GOT3 (cell line): ENCODE measurements around the gene FAM227B.
"Not testable (repeated sequence)": the region's sequence is repeated elsewhere in the genome, so short reads cannot be mapped to it uniquely, and the experiment has no call there.

ENCODE experiments used
- DNase-seq: peaks from one replicate; lab custom pipeline; 2025; ENCODE audit warnings: mixed read lengths; lab: John Stamatoyannopoulos, UW

Gene FAM227B

GRCh38 chr15:49495993-49496753, 124.4 kb downstream of the FAM227B start:
- DNase-seq = no peak

GRCh38 chr15:49494842-49495241, 125.8 kb downstream of the FAM227B start:
- no peak for DNase-seq

- DNase-seq = no peak
Measured at GRCh38 chr15:49492830-49493229, 127.8 kb downstream of the FAM227B start.

GRCh38 chr15:49492151-49492550, 128.5 kb downstream of the FAM227B start:
- no peak for DNase-seq

- DNase-seq = no peak
Measured at GRCh38 chr15:49490966-49491365, 129.7 kb downstream of the FAM227B start.

GRCh38 chr15:49485401-49485800, 135.2 kb downstream of the FAM227B start:
- DNase-seq = not testable (repeated sequence)

GRCh38 chr15:49478982-49479381, 141.6 kb downstream of the FAM227B start:
- not testable (repeated sequence) for DNase-seq

- DNase-seq = not testable (repeated sequence)
Measured at GRCh38 chr15:49478021-49478420, 142.6 kb downstream of the FAM227B start.

- DNase-seq = no peak
Measured at GRCh38 chr15:49473031-49473430, 147.6 kb downstream of the FAM227B start.

- DNase-seq = no peak
Measured at GRCh38 chr15:49472338-49472737, 148.3 kb downstream of the FAM227B start.

GRCh38 chr15:49471733-49472132, 148.9 kb downstream of the FAM227B start:
- no peak for DNase-seq

- not testable (repeated sequence) for DNase-seq
Measured at GRCh38 chr15:49471248-49471647, 149.4 kb downstream of the FAM227B start.

GRCh38 chr15:49468481-49468839, 152.2 kb downstream of the FAM227B start:
- DNase-seq = no peak

- no peak for DNase-seq
Measured at GRCh38 chr15:49467746-49468480, 152.7 kb downstream of the FAM227B start.

GRCh38 chr15:49466119-49466518, 154.5 kb downstream of the FAM227B start:
- DNase-seq = no peak

GRCh38 chr15:49464522-49464921, 156.1 kb downstream of the FAM227B start:
- DNase-seq = no peak

GRCh38 chr15:49462232-49462844, 158.3 kb downstream of the FAM227B start:
- DNase-seq = no peak

- no peak for DNase-seq
Measured at GRCh38 chr15:49460411-49460941, 160.1 kb downstream of the FAM227B start.

GRCh38 chr15:49458145-49458544, 162.5 kb downstream of the FAM227B start:
- DNase-seq = no peak

GRCh38 chr15:49456166-49456565, 164.5 kb downstream of the FAM227B start:
- no peak for DNase-seq

GRCh38 chr15:49452595-49452994, 168.0 kb downstream of the FAM227B start:
- DNase-seq = no peak

GRCh38 chr15:49441816-49442215, 178.8 kb downstream of the FAM227B start:
- no peak for DNase-seq

- DNase-seq = no peak
Measured at GRCh38 chr15:49441356-49441755, 179.3 kb downstream of the FAM227B start.
